AG08396 (cell line): ENCODE measurements around the gene CAPN10.
"Not testable (repeated sequence)": the region's sequence is repeated elsewhere in the genome, so short reads cannot be mapped to it uniquely, and the experiment has no call there.

ENCODE experiments used
- DNase-seq: peaks from one replicate; pipeline ENCODE4 v3.0.0; 2012; ENCODE audit warnings: low spot score, mixed read lengths

The CAPN10 gene, protein sequence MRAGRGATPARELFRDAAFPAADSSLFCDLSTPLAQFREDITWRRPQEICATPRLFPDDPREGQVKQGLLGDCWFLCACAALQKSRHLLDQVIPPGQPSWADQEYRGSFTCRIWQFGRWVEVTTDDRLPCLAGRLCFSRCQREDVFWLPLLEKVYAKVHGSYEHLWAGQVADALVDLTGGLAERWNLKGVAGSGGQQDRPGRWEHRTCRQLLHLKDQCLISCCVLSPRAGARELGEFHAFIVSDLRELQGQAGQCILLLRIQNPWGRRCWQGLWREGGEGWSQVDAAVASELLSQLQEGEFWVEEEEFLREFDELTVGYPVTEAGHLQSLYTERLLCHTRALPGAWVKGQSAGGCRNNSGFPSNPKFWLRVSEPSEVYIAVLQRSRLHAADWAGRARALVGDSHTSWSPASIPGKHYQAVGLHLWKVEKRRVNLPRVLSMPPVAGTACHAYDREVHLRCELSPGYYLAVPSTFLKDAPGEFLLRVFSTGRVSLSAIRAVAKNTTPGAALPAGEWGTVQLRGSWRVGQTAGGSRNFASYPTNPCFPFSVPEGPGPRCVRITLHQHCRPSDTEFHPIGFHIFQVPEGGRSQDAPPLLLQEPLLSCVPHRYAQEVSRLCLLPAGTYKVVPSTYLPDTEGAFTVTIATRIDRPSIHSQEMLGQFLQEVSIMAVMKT

DNA sequence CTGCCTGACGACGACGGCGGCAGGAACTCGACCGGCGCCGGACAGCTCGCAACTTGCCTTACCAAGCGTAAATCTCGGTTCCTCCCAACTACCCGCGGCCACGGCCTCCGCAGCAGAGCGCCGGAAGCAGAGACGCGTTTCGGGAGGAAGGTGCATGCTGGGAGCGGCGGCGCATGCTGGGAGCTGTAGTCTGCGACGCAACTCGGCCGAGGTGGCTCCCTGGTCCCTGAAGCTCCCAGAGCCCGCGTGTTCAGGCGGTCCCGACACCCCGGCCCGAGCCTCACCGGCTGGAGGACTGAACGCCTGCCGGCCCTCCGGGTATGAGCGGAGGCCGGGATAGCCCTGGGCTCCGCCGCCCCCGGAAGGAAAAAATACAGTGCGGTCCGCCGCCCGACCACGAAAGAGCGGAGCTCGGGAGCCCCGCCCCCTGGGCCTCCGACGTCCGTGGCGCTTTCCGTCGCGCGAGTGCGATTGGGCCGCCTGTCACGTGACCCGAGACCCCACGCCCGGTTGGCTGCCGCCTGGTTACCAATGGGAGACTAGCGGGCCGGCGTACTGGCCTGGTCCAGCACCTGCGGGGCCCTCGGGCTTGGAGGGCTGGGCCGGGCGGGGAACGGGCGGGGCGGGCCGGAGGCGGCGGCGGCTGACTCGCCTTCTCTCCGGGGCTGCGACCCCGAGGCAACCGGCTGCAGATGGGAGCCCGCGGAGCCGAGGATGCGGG, at the start of gene CAPN10:
Gene CAPN10 (plus strand): TSS at position 537 of the 721 bp plus-strand sequence. CDS start 178 bp downstream, at position 715.
- DNase-seq = peak; percentile 99

DNA sequence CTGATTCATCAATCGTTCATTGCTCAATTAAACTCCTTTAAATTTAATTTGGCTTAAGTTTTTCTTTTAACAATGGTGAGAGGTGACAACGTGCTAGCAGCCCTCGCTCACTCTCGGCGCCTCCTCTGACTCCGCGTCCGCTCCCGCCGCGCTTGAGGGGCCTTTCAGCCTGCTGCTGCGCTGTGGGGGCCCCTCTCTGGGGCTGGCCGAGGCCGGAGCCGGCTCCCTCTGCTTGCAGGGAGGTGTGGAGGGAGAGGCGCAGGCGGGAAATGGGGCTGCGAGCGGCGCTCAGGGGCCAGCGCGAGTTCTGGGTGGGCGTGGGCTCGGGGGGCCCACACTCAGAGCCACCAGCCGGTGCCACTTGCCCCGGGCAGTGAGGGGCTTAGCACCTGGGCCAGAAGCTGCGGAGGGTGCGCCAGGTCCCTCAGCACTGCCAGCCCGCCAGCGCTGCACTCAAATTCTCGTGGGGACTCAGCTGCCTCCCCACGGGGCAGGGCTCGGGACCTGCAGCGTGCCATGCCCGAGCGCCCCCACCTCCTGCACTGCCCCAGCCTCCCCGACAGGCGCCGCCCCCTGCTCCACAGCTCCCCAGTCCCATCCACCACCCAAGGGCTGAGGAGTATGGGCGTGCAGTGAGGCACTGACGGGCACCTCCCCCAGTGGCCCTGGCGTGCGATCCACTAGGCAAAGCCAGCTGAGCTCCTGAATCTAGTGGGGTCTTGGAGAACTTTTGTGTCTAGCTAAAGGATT, 48.3 kb upstream of the CAPN10 start:
- no peak for DNase-seq

DNA sequence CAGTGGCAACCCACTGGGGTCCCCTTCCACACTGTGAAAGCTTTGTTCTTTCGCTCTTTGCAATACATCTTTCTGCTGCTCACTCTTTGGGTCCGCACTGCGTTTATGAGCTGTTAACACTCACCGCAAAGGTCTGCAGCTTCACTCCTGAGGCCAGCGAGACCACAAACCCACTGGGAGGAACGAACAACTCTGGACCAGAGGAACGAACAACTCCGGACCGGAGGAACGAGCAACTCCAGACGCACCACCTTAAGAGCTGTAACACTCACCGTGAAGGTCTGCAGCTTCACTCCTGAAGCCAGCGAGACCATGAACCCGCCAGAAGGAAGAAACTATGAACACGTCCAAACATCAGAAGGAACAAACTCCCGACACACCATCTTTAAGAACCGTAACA, 47.4 kb upstream of the CAPN10 start:
- DNase-seq = not testable (repeated sequence)

DNA sequence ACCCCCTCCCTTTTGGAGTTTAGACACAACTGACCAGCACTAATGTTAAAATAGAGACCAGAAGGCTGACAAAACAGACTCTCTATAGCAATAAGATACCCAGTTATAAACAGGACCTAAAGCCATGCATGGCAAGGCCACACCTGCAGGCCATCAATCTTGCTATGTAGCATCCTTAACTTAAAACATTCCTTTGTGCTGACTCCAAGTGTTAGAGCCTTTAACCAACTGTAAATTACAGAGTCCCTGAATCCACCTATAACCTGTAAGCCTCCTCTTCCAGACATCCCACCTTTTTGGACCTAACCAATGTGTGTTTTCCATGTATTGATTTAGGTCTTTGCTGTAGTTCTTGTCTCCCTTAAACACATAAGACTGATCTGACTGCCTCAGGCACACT, 46.6 kb upstream of the CAPN10 start:
- DNase-seq = no peak

DNA sequence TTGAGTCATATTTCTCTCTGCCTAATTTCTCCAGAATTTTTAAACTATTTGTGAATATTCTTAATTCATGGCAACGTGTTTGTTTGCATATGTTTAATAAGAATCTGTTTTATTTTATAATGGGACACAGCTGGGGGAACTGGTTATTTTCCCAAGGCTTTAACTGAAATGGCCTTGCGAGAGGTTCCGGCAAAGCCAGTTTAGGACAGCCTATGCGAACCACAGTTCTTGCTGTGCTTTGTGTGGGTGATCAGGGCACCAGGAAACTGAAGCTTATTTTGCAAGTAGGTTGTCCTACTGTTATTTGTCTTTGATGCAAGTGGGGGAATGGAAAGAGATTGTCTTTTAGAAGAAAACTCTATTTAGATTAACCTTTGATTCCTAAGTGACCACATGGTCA, 35.2 kb upstream of the CAPN10 start:
- no peak for DNase-seq

DNA sequence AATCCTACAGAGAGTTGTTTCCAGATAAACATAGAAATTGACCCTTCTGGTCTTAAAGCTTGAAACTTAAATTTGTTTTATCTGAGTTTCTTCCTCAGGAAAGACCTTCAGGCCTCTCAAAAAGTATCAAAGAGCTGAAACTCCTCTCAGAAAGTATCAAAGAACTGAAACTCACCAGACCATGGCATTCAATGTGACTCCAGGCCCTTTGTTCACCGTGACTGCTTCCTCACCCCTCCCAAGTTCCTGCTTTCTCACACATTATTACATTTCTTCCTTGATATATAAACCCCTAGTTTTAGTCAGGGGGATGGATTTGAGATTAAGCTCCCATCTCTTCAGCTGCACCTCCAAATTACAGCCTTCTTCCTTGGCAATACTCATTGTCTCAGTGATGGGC, 34.7 kb upstream of the CAPN10 start:
- no peak for DNase-seq

DNA sequence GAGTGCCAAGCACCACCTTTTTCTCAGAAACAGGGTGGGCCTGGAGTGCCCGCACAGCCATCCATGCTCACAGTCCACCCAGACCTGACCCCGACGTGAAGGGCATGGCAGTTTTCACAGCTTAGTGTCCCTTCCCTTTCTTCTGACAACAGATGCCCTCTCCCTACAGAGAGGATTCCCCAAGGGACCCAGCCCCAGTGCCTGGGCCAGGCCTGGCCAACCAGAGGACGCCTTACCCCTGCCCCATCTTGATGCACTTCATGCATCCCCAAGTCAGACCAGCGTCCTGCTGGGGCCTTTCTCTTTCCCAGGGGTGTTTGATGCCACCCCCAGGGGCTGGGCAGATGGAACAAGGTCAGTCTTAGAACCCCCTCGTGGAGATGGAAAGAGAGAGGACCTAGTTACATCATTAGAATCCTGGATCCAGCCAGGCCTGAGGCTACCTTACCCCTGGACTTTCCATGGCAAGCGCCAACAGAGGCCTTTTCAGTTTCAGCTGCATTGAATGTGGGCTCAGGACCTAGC, 32.5 kb upstream of the CAPN10 start:
- DNase-seq = no peak

DNA sequence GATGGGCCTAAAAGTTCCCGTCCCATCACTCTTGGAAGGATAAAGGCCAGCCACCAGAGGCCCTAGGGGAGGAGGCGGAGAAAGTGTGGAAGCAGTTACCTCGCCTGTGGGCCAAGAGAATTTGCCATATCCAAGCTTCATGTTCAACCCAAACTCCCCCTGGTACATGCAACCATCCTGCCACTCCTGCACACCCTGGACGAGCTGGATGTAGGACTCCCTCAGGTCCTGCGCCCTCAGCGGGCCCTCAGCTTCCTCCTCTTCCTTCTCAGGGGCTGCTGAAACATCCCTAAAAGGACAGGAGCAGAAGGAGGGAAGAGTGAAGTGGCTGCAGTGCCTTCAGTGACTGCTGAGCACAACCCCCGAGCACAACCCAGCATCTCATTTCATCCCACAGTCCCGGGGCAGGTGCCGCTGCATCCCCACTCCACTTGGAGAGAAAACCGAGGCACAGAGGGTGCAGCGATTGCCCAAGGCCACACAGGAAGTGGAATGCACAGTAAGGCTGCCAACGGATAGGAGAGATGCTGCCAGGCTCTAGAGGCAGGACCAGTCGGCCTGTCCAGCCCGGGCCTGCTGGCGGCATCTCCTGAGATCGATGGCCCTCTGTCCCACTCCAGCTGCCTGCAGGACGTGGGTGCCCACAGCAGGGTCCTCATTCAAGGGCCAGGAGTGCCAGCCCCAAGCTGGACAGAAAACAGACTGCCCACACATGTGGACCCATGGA, 31.6 kb upstream of the CAPN10 start:
- no peak for DNase-seq

DNA sequence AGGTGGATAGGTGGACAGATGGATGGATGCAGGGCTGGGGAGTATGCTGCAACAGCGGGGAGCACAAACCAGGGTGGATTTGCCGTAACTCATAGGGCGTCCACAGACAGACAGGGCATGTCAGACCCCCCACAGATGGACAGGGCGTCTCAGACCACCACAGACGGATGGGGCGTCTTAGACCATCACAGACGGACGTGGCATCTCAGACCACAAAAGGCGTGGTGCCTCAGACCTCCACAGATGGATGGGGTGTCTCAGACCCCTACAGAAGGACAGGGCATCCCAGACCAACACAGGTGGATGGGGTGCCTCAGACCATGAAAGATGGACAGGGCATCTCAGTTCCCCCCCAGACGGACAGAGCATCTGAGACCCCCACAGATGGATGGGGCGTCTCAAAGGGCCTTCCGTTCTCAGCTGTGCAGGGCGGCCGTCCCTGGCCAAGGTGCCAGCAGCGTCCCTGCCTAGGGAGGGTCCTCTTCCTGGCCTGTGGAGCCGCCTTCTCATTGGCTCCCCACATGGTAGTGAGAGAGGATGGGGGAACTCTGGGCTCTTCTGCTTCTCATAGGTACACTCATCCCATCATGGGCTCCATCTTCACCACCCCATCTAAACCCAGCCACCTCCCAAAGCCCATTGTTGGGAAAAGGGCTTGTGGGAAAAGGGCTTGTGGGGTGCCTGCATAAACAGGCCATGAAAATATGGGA, 30.8 kb upstream of the CAPN10 start:
- no peak for DNase-seq

DNA sequence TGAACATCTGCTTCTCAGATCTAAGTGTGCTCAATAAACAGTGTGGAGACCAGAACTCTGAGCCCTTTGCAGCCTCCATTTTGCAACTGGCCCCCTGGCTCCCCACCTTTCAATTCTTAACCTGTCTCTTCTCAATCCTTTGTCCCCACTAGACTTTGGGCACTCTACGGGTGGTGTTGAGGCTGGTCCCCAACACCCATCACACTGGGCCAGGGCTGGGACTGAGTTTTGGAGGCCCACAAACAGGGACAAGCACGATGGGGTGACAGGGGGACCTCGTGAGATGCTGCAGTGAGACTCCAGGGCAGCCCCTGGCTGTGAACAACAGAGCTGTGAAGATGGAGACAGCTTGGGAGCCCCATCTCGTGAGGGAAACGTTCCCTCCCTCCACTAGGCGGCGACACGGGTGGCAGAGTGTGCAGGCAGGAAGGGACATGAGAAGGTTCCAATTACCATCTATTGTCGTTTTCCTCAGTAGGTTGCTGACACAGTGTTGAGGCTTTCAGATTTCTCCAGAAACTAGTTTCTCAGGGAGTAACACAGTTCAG, 29.9 kb upstream of the CAPN10 start:
- DNase-seq = peak; percentile 55

DNA sequence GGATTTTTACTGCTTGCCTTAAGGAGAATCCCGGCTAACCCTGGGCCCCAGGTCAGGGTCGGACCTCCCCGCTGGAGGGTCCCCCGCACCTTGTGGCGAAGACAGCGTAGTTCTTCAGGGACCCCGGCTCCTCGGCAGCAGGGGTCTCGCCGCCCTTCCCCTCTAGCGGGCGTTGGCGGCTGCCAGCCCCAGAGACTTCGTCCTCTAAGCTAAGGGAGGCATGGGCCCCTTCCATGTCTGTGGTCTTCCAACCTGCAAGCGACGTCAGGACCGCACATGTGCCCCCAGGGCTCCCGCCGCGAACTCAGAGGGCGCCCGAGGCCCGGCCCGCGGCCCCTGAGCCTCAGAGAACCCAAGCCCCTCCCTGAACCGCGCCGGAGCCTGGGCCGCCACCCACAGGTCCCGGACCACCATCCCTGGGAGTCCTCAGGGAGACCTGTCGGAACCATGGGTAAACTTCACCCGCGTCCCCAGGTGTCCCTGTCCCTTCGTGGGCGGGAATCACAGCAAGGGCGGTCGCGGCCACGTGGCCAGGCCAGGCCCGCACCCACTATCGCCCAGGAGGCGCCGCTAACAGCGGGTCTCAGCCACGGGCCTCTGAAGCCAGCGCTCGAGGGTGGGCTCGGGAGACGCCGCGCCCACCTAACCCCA, 29.3 kb upstream of the CAPN10 start:
- no peak for DNase-seq

DNA sequence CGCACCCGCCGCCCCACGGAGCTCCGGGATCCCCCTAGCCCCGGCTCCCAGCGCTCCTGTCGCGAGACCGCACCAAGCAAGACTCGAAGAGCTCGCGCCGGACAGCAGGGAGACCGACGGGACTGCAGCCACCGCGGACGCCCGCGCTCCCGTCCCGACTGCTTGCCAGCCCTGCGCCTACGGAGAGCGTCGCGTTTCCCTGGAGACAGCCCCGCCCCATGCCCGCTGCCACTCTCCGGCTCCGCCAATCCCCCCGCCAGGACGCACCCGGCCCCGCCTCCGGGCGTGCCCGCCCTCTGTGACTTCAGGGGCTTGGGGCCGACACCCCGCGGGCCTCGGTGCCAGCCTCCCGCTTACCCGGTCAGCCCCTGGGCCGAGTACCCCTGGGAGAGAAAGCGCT, 28.7 kb upstream of the CAPN10 start, which contains the start of gene ANKMY1:
Gene ANKMY1 (minus strand): TSS at position 181 of the 400 bp plus-strand sequence. CDS start 653 bp downstream, outside the sequence.
- peak; percentile 96 for DNase-seq

DNA sequence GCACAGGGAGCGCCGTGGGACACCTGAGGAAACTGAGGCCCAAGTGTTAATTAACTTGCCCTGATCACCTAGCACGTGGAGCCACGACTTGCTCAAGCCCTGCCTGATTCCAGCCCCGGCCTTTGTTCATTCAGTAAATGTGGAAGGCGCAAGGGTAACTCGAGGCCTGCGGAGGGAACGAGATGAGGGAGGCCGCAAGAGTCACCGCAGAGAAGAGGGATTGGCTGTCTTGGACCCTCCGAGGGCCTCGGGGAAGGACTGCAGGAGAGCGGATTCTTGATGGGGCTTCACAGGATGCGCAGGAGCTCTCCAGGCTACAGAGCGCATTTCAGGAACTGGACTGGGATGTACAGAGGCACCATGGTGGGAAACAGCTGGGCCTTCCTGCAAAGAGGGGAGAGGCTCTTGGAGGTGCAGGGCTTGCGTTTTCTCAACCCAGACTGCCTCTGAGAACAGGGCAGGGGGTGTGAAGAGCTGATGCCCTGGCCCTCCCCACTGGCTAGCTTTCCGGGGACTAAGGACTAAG, 28.2 kb upstream of the CAPN10 start:
- no peak for DNase-seq

DNA sequence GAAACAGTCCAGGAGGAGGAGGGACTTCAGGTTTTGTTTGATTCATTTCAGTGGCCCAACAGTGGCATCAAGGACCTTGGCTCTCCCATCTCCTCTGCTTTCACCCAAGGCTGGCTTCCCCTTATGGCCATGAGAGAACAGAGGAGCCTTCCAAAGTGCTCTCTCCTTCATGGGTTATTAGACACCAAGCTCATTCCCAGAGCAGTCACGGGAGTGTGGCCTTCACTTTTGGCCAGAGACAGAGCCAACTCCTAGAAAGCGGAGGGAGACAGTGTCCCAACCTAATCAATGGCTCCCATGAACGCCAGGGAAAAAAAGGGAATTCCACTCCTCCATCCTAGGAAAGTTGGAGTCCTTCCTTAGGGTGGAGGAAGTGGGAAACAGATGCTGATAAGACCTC, 27.2 kb upstream of the CAPN10 start:
- no peak for DNase-seq

DNA sequence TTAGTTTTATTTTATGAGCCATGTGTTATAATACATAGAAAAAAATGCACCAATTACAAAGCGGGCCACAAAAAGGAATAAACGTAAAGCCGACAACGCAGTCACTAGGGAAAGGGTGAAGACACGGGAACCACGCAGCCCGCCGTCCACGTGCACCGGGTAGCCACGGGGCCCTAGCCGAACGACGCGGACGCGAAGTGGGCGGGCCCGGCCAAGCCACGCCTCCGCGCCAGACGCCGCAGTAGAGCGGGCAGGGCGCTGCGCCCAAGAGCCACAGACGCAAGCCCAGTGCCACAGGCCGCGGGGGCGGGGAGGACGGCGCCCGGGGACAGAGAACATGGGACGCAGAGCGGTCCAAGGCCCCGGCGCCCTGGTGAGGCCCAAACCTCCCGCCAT, 26.5 kb upstream of the CAPN10 start, which contains the start of gene DUSP28:
Gene DUSP28 (plus strand): TSS at position 274 of the 396 bp plus-strand sequence. CDS start 328 bp downstream, outside the sequence.
- peak; percentile 95 for DNase-seq

DNA sequence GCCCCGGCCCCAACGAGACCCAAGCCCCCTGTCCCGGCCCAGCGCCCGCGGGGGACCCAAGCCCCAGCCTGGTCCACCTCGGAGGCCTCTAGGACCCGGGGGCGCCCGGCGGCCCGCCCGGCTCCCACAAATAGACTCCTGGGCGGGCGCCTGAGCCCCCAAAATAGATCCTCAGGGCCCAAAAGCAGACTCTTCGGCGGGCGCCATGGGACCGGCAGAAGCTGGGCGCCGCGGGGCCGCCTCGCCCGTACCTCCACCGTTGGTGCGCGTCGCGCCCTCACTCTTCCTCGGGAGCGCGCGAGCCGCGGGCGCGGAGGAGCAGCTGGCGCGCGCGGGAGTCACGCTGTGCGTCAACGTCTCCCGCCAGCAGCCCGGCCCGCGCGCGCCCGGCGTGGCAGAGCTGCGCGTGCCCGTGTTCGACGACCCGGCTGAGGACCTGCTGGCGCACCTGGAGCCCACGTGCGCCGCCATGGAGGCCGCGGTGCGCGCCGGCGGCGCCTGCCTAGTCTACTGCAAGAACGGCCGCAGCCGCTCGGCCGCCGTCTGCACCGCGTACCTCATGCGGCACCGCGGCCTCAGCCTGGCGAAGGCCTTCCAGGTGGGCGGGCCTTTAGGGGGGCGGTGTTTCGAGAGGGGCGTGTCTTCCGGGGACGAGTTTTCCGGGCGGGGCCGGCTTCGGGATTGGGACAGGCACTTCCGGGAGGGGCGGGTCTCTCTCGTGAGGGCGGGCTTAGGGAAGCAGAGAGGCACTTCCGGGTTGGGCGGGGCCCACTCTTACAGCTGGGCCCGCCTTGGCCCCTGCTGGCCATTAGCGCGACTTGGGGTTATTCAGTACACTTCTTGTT, 25.8 kb upstream of the CAPN10 start:
- DNase-seq = peak; percentile 97

DNA sequence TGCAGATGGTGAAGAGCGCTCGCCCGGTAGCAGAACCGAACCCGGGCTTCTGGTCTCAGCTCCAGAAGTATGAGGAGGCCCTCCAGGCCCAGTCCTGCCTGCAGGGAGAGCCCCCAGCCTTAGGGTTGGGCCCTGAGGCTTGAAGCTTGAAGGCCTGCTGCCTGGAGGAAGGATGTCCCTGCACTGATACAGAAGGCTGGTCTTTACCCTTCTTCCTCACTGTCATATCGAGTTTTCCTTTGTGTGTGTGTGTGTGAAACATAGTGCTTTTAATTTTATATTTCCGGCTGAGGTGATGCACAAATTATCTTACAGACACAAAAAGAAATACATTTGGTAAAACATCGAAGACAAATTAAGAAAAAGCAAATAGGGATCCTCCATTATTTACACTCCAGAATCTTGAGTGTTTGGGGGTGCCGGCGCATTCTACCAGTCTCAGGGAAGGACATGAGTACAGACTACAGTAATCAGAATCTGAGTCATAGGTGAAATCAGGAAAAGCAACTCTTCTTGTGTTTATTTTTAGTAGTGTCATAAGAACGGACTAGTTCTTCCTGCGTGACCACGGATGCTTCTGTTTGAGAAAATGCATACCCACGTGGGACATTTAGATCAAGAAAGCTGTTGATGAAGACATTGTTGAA, 25.1 kb upstream of the CAPN10 start:
- peak; percentile 63 for DNase-seq

DNA sequence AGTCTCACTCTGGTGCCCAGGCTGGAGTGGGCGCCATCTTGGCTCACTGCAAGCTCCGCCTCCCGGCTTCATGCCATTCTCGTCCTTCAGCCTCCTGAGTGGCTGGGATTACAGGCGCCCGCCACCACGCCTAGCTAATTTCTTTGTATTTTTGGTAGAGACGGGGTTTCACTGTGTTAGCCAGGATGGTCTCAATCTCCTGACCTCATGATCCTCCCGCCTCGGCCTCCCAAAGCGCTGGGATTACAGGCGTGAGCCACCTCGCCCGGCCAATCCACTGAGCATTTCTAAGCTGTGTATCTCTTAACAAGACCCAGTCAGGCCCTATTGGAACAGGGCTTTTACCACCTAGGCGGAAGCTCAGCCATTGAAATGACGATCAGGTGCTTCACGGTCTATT, 23.3 kb upstream of the CAPN10 start:
- DNase-seq = not testable (repeated sequence)
